GM13977 (cell line): Measurements from ENCODE around the gene RPL7L1.
"Not testable (repeated sequence)": the region's sequence is repeated elsewhere in the genome, so short reads cannot be mapped to it uniquely, and the experiment has no call there.

Experiments used
- DNase-seq: peaks from one replicate; pipeline ENCODE4 v3.0.0; 2012; ENCODE audit warnings: low spot score
- in situ Hi-C: fragments of 300-500 bp; cut with MboI; formaldehyde crosslinking; loops from one replicate; pipeline ENCODE4 v1.12.0; 2022; ENCODE audit warnings: low sequenced_read_pairs, low pct_unique_long_range_greater_than_20kb, mixed read lengths, inconsistent platforms; ENCODE audit not compliant: unreplicated experiment
- TF ChIP-seq, protein P1 (sequence below): IDR thresholded peaks from 2 replicates; pipeline ENCODE4 v1.5.1; 2012; ENCODE audit warnings: mild to moderate bottlenecking, control low read depth; ENCODE audit not compliant: insufficient read depth; ENCODE audit errors: extremely low read depth, missing control alignments

Gene RPL7L1

DNA sequence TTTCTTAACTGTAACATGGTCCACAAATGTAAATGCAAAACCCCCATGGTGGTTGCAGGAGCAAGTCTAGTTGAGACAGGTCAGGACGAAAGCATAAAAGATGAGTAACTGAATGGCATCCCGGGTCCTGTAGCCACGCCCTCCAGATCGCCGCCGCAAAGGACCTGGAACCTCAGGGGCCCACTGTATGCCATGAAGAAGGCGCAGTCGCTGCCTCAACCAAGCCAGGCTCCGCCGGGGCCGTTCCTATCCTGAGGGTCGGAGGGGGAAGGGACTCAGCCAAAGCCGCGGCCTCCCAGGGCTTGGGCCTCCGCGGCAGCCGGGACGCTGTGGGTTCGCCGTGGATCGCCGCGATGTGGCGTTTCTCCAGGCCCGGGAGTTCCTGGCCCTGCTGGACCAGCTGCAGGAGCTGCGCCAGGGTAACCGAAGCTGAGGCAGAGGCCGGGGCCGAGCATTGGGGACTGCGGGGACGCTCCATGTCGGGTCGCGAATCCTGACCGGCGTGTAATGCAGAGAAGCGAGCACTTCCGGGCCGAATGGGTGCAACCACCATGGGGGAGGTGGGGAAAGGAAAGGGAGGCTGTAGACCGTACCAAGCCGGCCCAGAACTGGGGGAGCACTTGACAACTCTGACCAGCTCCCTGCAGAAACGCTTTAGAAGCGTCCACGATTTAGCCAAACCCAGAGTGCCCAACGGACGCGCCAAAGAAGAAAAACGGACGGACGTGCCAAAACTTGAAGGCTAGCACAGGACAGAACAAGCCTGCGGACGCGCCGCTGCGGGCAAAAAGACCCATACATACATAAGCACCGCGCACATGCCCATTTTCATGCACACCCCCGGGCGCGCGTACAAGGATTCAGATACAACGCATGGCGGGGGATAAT lies 11.1 kb downstream of the RPL7L1 start:
- TF ChIP-seq, protein P1, sequence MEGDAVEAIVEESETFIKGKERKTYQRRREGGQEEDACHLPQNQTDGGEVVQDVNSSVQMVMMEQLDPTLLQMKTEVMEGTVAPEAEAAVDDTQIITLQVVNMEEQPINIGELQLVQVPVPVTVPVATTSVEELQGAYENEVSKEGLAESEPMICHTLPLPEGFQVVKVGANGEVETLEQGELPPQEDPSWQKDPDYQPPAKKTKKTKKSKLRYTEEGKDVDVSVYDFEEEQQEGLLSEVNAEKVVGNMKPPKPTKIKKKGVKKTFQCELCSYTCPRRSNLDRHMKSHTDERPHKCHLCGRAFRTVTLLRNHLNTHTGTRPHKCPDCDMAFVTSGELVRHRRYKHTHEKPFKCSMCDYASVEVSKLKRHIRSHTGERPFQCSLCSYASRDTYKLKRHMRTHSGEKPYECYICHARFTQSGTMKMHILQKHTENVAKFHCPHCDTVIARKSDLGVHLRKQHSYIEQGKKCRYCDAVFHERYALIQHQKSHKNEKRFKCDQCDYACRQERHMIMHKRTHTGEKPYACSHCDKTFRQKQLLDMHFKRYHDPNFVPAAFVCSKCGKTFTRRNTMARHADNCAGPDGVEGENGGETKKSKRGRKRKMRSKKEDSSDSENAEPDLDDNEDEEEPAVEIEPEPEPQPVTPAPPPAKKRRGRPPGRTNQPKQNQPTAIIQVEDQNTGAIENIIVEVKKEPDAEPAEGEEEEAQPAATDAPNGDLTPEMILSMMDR = no peak
- in situ Hi-C loops = no loop called here

DNA sequence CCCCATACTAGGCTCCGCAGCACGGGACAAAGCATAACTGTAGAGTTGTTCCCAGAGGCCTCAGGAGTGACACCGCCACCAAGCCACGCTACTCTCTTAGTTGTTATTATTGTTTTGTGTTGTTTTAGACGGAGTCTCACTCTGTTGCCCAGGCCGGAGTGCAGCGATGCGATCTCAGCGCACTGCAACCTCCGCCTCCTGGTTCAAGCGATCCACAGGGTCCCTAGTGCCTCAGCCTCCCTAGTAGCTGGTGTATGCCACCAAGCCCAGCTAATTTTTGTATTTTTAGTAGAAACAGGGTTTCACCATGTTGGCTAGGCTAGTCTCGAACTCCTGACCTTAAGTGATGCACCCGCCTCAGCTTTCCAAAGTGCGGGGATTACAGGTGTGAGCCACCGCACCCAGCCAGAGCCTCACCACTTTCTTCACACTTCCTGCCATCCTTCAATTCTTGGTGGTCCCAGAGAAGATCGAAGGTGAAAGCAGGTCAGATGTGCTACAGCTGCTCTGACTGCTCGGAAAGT lies 11.8 kb downstream of the RPL7L1 start:
- DNase-seq = no peak
- TF ChIP-seq, protein P1 = no peak
- in situ Hi-C loops = no loop called here

More for the DNA sequence above, 11.1 kb downstream of the RPL7L1 start:
- DNase-seq = peak; percentile 92

DNA sequence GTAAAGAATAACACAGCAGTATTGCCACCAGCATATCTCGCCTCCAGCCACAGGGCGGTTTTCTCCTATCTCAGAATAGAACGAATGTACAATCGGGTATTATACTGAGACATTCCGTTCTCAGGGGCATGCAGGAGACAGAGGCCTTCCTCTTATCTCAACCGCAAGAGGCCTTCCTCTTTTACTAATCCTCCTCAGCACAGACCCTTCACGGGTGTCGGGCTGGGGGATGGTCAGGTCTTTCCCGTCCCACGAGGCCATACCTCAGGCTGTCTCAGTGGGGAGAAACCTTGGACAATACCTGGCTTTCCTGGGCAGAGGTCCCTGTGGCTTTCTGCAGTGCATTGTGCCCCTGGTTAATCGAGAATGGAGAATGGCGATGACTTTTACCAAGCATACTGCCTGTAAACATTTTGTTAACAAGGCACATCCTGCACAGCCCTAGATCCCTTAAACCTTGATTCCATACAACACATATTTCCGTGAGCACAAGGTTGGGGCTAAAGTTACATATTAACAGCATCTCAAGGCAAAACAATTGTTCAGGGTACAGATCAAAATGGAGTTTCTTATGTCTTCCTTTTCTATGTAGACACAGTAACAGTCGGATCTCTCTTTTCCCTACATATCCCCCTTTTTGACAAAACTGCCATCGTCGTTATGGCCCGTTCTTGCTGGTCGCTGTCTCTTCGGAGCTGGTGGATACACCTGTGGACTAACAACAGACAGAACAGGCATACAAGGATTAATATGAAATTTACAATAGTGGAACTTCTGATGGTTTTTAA lies 14.8 kb downstream of the RPL7L1 start:
- DNase-seq, in situ Hi-C loops: not testable (repeated sequence)

DNA sequence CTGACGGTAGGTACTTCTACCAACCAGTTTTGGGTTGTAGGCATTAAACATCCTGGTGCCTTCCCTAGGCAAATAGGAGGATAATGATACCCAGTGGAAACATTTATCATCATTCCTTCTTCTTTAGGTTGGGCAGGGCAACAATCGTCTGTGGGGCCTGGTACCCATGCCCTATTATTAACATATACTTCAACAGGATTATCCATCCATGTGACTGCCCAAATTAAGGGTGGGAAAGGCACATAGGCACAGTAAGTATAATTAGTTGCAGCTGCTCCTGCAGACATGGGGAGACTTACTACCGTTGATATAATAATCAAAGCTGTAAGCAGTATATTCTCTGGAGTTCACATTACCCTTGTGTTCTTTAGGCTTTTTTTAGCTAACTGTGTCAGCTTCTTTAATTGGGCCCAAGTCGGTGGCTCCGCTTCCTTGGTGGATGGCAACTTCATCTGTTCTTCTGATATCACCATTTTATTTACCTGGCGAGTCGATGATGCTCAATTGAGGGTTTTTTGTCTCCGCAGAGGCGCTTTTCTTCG lies 16.8 kb downstream of the RPL7L1 start:
- TF ChIP-seq, protein P1 = no peak
- in situ Hi-C loops = no loop called here
- DNase-seq = no peak

DNA sequence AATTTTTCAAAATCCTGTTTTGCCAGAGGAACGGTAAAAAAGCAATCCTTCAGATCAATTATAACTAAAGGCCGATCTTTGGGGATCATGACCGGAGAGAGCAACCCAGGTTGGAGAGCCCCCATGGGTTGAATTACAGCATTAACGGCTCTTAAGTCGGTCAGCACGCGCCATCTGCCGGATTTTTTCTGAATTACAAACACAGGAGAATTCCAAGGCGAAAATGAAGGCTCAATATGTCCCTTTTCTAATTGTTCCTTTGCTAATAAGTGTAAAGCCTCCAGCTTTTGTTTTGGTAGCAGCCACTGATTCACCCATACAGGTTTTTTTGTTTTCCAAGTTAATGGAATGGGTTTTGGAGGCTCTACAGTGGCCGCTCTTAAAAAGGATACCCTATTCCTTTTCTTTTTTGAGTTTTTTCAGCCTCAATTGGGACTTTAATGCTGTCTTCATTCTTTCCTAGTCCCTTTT lies 19.5 kb downstream of the RPL7L1 start:
- in situ Hi-C loops = no loop called here
- DNase-seq = no peak
- TF ChIP-seq, protein P1 = peak; percentile 55

DNA sequence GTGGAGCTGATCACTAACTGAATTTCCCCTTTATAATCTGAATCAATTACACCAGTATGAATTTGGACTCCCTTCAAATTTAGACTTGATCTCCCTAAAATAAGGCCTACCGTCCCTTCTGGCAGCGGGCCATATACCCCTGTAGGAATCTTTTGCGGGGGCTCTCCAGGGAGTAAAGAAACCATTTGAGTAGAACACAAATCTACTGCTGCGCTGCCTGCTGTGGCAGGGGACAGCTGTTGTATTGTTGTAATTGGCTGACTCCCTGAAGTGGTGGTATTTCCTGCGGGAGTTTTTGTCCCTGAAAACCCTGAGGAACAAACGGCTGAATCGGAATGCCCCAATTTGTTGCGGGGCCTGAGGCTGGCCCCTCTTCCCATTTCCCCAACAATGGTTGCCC lies 20.5 kb downstream of the RPL7L1 start:
- TF ChIP-seq, protein P1 = no peak
- in situ Hi-C loops = loop anchor here (10.0 kb wide), 1 partner anchor 245 kb away; no protein-coding TSS in a partner anchor
- no peak for DNase-seq
